CD4-positive, CD25-positive, alpha-beta regulatory T cell (primary cell): ENCODE results near the gene VAPB. TPM values are rescaled to one million over a fixed set of nuclear protein-coding genes. Genes with fewer than 3 reads are reported as not detected.

Source experiments
- ATAC-seq, 2 donors: fragments of 150-1000 bp; cut with Tn5 transposase; one replicate each; pipeline ENCODE4 v1.10.0; 2021; ENCODE audit warnings: low read depth in 2 of 2, moderate number of reproducible peaks in 2 of 2, moderate library complexity in 1 of 2
- DNase-seq, 3 donors: peaks; one replicate each; pipeline versions ENCODE4 v3.0.0 to v3.0.0-alpha.2; 2012 to 2022; ENCODE audit warnings: mixed read lengths in 1 of 3
- H3K27ac ChIP-seq: one replicate; pipeline ENCODE4 v1.7.0; 2013; ENCODE audit warnings: mild to moderate bottlenecking, low read length; ENCODE audit not compliant: insufficient read depth, poor library complexity, severe bottlenecking
- H3K27me3 ChIP-seq: one replicate; pipeline ENCODE4 v1.7.0; 2013; ENCODE audit warnings: low read length; ENCODE audit not compliant: control insufficient read depth, insufficient read depth
- H3K36me3 ChIP-seq: one replicate; pipeline ENCODE4 v1.7.0; 2013; ENCODE audit warnings: mild to moderate bottlenecking, low read length, moderate library complexity; ENCODE audit not compliant: control insufficient read depth, insufficient read depth
- H3K4me1 ChIP-seq: 2 replicates; pipeline ENCODE4 v1.7.0; 2013; ENCODE audit warnings: mild to moderate bottlenecking, low read length; ENCODE audit not compliant: insufficient read depth, control insufficient read depth, poor library complexity, severe bottlenecking
- H3K4me3 ChIP-seq: one replicate; pipeline ENCODE4 v1.7.0; 2013; ENCODE audit warnings: low read depth, mild to moderate bottlenecking, low read length, moderate library complexity
- H3K9me3 ChIP-seq, 2 experiments: 1 replicate in 1 of 2; 2 replicates in 1 of 2; pipeline ENCODE4 v1.7.0; 2013; ENCODE audit warnings: low read length in 2 of 2, mild to moderate bottlenecking in 1 of 2, moderate library complexity in 1 of 2; ENCODE audit not compliant: control insufficient read depth in 2 of 2
- H3K27ac Mint-ChIP-seq, 3 donors: one replicate each; pipeline ENCODE4 v1.8.0; 2020 to 2022; ENCODE audit warnings: mild to moderate bottlenecking in 3 of 3, mixed read lengths in 3 of 3, moderate library complexity in 2 of 3
- H3K27me3 Mint-ChIP-seq: one replicate; pipeline ENCODE4 v1.8.0; 2022; ENCODE audit warnings: mild to moderate bottlenecking, mixed read lengths
- H3K36me3 Mint-ChIP-seq: one replicate; pipeline ENCODE4 v1.8.0; 2020; ENCODE audit warnings: mixed read lengths
- H3K4me1 Mint-ChIP-seq, 4 donors: one replicate each; pipeline ENCODE4 v1.8.0; 2020 to 2022; ENCODE audit warnings: mixed read lengths in 4 of 4, mild to moderate bottlenecking in 1 of 4
- H3K4me3 Mint-ChIP-seq, 4 donors: one replicate each; pipeline ENCODE4 v1.8.0; 2020 to 2022; ENCODE audit warnings: mild to moderate bottlenecking in 4 of 4, mixed read lengths in 4 of 4, moderate library complexity in 3 of 4
- H3K9me3 Mint-ChIP-seq, 7 donors: one replicate each; pipeline ENCODE4 v1.8.0; 2020 to 2022; ENCODE audit warnings: mixed read lengths in 7 of 7, mild to moderate bottlenecking in 3 of 7, moderate library complexity in 2 of 7
- polyA plus RNA-seq, 4 donors: library from polyadenylated mRNA; unstranded; fragments of 300-500 nt; fragmentation: Illumina TruSeq; gene quantifications; one replicate each; pipeline ENCODE4 v1.2.3, GENCODE V29; 2021
- total RNA-seq: library from RNA; stranded (reverse); gene quantifications from one replicate; pipeline ENCODE4 v1.2.3, GENCODE V29; 2022

The VAPB gene
- total and polyA plus RNA-seq, 5 donors from 2014 or later: 18.9 to 25.7 (median 21.9) TPM

DNA sequence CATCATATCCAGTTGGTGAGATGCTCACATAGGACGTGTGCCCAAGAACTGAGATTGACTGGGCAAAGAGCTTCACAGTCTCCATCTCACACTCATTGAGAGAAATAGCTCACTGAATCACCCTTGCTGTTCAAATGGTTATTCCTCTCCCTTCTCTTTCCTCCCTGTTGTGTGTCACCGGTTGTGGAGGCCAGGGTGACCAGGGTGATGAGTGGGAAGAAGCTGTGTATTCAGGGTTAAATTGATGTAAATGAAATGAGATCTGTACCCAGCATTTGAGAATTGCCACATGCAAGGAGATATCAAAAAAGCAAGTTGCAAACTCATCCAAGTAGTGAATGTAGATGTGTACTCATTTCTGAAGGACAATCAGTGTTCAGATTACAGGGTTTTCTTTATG lies 36.6 kb upstream of the VAPB start:
- peaks cover 49% of the 10 kb centered on the region for H3K36me3 ChIP-seq
- H3K4me1 ChIP-seq: no peaks in the 10 kb centered on the region
- ATAC-seq (no peak), DNase-seq (no peak)
- H3K27ac ChIP-seq: no peak overlapping the region
- peaks cover 0 to 8% (median 3%) of the 10 kb centered on the region in 4 donors for H3K4me1 Mint-ChIP-seq
- H3K9me3 ChIP-seq: no peaks in the 10 kb centered on the region
- peak overlapping the region in 1 of 3 donors; percentile 14 for H3K27ac Mint-ChIP-seq
- H3K4me3 ChIP-seq: no peak overlapping the region
- H3K36me3 Mint-ChIP-seq: peaks cover 32% of the 10 kb centered on the region
- no peaks in the 10 kb centered on the region for H3K9me3 Mint-ChIP-seq
- no peaks in the 10 kb centered on the region for H3K27me3 Mint-ChIP-seq
- no peaks in the 10 kb centered on the region for H3K27me3 ChIP-seq
- H3K4me3 Mint-ChIP-seq: no peak overlapping the region

DNA sequence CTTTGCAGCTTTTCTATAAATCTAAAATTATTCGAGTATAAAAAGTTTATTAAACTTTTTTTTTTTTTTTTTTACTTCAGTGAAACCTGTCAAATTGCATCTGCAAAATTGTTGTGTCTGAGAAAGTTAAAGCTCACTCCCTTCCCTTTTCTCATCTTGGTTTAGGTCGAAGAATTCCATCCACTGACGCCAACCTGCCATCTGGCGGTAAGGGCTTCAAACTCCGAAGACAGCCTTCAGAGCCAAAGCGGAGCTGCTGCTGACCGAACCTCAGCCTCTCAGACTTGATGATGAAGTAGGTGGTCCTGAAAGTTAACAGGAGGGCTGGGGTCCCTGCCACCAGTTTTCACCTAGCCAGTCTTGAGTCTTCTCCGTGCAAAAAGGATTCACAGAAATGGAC lies 29.6 kb upstream of the VAPB start:
- no peaks in the 10 kb centered on the region for H3K27me3 ChIP-seq
- H3K36me3 Mint-ChIP-seq: peaks cover 42% of the 10 kb centered on the region
- peaks cover 0 to 2% (median 0%) of the 10 kb centered on the region in 4 donors for H3K4me1 Mint-ChIP-seq
- no peaks in the 10 kb centered on the region for H3K4me1 ChIP-seq
- H3K27ac Mint-ChIP-seq: no peak overlapping the region
- H3K27ac ChIP-seq: no peak overlapping the region
- no peaks in the 10 kb centered on the region for H3K9me3 Mint-ChIP-seq
- ATAC-seq (no peak), DNase-seq (no peak)
- peaks cover 78% of the 10 kb centered on the region for H3K36me3 ChIP-seq
- no peaks in the 10 kb centered on the region for H3K27me3 Mint-ChIP-seq
- no peaks in the 10 kb centered on the region for H3K9me3 ChIP-seq
- H3K4me3 ChIP-seq: no peak overlapping the region
- H3K4me3 Mint-ChIP-seq: no peak overlapping the region

DNA sequence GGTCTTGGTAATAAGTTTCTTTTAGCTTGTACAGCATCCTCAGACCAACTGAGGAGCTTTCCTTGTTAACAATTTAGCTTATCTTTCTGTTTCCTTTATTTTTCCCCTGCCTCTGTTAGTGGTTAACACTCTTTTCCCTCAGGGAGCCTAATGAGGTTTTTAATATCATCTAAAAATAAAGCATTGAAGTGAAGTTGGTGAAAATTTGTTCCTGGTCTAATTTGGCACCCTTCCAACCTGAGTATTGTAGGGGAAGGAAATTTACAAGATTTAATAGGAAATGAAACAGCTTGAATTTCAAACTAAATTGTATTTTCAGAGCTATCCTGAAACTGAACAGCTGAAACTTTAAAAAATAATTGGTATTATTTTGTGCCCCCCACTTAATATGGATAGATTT lies 28.1 kb upstream of the VAPB start:
- Histone ChIP-seq H3K27ac (no peak overlapping the region), H3K4me3 (no peak overlapping the region), H3K36me3 (peaks cover 63% of the 10 kb centered on the region), H3K4me1 (no peaks in the 10 kb centered on the region), H3K27me3 (no peaks in the 10 kb centered on the region), H3K9me3 (no peaks in the 10 kb centered on the region)
- Mint-ChIP-seq H3K4me1 (peaks cover 0 to 2% (median 0%) of the 10 kb centered on the region in 4 donors), H3K9me3 (no peaks in the 10 kb centered on the region), H3K4me3 (no peak overlapping the region), H3K27ac (no peak overlapping the region), H3K27me3 (no peaks in the 10 kb centered on the region), H3K36me3 (peaks cover 39% of the 10 kb centered on the region)
- no peak for ATAC-seq
- DNase-seq: no peak

DNA sequence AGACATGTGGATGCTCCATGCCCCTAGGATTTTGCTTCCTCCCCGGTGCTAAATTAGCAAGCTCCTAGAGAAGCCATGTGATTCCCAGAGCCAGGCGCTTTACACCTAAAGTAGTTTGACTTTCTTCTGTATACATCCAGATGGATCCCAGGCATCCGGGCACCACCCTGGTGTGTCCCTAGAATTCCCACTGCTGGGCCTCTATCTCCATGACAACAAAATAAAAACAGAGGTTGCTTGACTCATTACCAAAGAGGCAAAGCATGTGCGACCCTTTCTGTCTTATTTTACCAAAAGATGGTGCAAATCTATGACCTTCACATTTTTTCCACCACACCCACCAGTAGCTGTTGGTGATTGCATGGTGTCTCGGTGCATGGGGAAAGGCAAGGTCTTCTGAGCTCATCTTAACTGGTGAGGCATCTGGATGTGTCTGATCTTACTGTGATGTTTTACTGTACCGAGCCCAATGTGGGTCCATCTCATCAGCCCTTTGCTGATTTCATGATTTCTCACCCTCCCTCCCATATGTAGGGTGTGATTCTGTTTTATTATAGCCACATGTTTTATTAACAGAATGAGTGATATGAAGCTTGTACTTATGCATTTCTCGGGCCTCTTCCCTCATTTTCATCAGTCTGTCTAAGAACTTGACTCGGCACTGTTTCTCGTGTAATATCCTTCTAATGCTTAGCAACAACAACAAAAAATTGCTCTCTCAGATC lies 27.4 kb upstream of the VAPB start:
- Mint-ChIP-seq H3K27me3 (no peaks in the 10 kb centered on the region), H3K9me3 (no peaks in the 10 kb centered on the region), H3K4me3 (no peak overlapping the region), H3K36me3 (peaks cover 43% of the 10 kb centered on the region), H3K27ac (no peak overlapping the region), H3K4me1 (peaks cover 0 to 2% (median 0%) of the 10 kb centered on the region in 4 donors)
- ATAC-seq: no peak
- Histone ChIP-seq H3K4me3 (no peak overlapping the region), H3K27me3 (no peaks in the 10 kb centered on the region), H3K4me1 (no peaks in the 10 kb centered on the region), H3K36me3 (peaks cover 63% of the 10 kb centered on the region), H3K27ac (no peak overlapping the region), H3K9me3 (no peaks in the 10 kb centered on the region)
- DNase-seq: no peak

DNA sequence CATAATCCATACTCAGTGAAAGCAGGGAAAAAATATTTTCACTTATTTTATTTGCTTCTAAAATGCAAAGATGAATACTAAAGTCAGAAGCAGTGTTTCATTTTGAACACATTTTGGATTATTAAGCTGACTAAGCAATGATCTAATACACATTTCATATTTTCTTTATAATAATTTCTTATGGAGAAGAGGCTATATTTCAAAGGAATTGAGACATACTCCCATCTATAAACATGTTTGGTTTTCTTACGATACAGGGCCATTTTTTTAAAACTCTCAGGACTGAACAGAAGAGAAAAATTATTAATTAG lies 26.9 kb upstream of the VAPB start:
- Mint-ChIP-seq H3K27ac (no peak overlapping the region), H3K36me3 (peaks cover 42% of the 10 kb centered on the region), H3K4me1 (peaks cover 0 to 2% (median 0%) of the 10 kb centered on the region in 4 donors), H3K9me3 (no peaks in the 10 kb centered on the region), H3K4me3 (no peak overlapping the region), H3K27me3 (no peaks in the 10 kb centered on the region)
- ATAC-seq (no peak), DNase-seq (no peak)
- Histone ChIP-seq H3K27ac (no peak overlapping the region), H3K4me3 (no peak overlapping the region), H3K4me1 (no peaks in the 10 kb centered on the region), H3K36me3 (peaks cover 60% of the 10 kb centered on the region), H3K27me3 (no peaks in the 10 kb centered on the region), H3K9me3 (no peaks in the 10 kb centered on the region)

DNA sequence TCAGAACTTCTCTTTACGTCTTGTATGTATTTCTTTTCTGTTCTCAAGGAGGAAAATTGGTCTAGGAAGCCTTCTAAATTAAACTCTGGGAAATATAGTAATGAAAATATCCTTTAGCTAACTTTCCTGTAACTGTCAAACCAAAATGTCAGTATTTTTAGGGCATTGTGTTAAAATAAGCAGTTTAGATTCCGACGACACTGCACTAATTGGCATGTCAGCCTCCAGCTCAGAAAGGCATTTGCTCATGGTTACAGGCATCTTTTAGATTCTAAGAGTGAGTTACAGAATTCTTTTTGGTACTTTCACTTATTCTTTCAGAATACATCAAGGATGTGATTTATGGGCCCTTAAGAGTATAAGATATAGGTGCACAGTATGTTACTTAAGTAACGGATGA lies 26.1 kb upstream of the VAPB start:
- Histone ChIP-seq H3K9me3 (no peaks in the 10 kb centered on the region), H3K4me3 (no peak overlapping the region), H3K4me1 (no peaks in the 10 kb centered on the region), H3K27ac (no peak overlapping the region), H3K36me3 (peaks cover 56% of the 10 kb centered on the region), H3K27me3 (no peaks in the 10 kb centered on the region)
- H3K9me3 Mint-ChIP-seq: no peaks in the 10 kb centered on the region
- no peak overlapping the region for H3K4me3 Mint-ChIP-seq
- peaks cover 0 to 2% (median 0%) of the 10 kb centered on the region in 4 donors for H3K4me1 Mint-ChIP-seq
- no peak overlapping the region for H3K27ac Mint-ChIP-seq
- H3K27me3 Mint-ChIP-seq: no peaks in the 10 kb centered on the region
- H3K36me3 Mint-ChIP-seq: peaks cover 46% of the 10 kb centered on the region
- ATAC-seq: no peak
- DNase-seq: no peak

DNA sequence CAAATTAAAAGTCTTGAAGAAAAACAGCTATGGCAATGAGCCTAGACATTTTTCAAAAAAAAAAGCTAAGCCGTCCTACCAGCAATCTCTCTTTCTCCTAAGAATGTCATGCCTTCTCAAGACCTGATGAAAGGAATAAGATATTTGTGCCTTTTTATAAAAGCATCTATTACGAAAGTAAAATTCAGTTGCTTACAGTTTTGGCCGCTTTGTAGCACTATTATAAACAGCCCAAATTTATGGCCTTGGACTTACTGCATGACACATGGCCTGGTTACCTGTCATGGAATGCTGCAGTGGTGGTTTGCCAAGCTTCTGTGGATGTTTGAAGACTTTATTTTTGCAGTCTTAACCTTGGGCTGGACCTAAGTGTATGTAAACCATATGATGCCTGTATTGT lies 22.2 kb upstream of the VAPB start:
- Histone ChIP-seq H3K27me3 (no peaks in the 10 kb centered on the region), H3K27ac (no peak overlapping the region), H3K4me1 (no peaks in the 10 kb centered on the region), H3K9me3 (no peaks in the 10 kb centered on the region), H3K36me3 (peaks cover 26% of the 10 kb centered on the region), H3K4me3 (no peak overlapping the region)
- Mint-ChIP-seq H3K9me3 (no peaks in the 10 kb centered on the region), H3K27me3 (no peaks in the 10 kb centered on the region), H3K27ac (no peak overlapping the region), H3K4me3 (no peak overlapping the region), H3K4me1 (peaks cover 0 to under 1% (median 0%) of the 10 kb centered on the region in 4 donors), H3K36me3 (peaks cover 25% of the 10 kb centered on the region)
- DNase-seq (no peak), ATAC-seq (no peak)

DNA sequence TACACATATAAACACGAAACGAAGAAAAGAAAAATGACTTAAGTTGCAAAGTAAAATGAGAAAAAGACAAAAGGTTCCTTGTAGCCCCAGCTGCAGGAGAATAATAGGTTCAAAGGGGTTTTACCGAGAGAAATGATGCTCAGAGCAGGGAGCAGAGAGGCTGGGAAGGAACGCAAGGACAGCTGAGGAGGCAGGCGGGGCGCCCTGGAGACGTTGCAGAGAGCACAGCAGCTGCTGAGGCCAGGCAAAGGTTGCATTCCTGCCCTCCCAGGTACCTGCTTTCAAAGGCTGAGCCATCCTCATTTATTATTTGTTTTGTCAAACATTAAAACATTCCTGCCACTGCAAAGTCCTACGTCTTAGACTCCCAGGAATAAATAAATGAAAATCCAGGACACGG lies 16.2 kb upstream of the VAPB start:
- H3K27me3 Mint-ChIP-seq: peaks cover 6% of the 10 kb centered on the region
- no peak overlapping the region for H3K27ac Mint-ChIP-seq
- H3K4me1 Mint-ChIP-seq: peaks cover 0 to 2% (median 0%) of the 10 kb centered on the region in 4 donors
- peaks cover 2% of the 10 kb centered on the region for H3K27me3 ChIP-seq
- no peaks in the 10 kb centered on the region for H3K9me3 Mint-ChIP-seq
- no peak overlapping the region for H3K27ac ChIP-seq
- DNase-seq: no peak
- H3K4me3 ChIP-seq: no peak overlapping the region
- no peaks in the 10 kb centered on the region for H3K9me3 ChIP-seq
- H3K4me3 Mint-ChIP-seq: no peak overlapping the region
- H3K4me1 ChIP-seq: no peaks in the 10 kb centered on the region
- no peaks in the 10 kb centered on the region for H3K36me3 Mint-ChIP-seq
- peaks cover 3% of the 10 kb centered on the region for H3K36me3 ChIP-seq
- ATAC-seq: no peak
